ENCODE data around the gene RTEL1. TPM values are rescaled to one million over a fixed set of nuclear protein-coding genes. Genes with fewer than 3 reads are reported as not detected.

Gene RTEL1
- polyA plus RNA-seq, 1 of the 3 experiments (the other 2 are of a cell fraction), result 9.9 TPM

GRCh38 chr20:63673951-63674350 is 15.8 kb downstream of the RTEL1 start:
- Histone ChIP-seq H3K4me3 (ENCODE audit: low read depth in 2 of 2, low read length in 1 of 2) (no peak overlapping the region), H3K27ac (ENCODE audit: low read depth in 2 of 2, low read length in 1 of 2) (no peak overlapping the region), H3K9me3 (no peaks in the 10 kb centered on the region), H3K27me3 (ENCODE audit: insufficient read depth) (no peaks in the 10 kb centered on the region), H3K9me2 (no peaks in the 10 kb centered on the region), H2AFZ (ENCODE audit: low read depth) (no peak overlapping the region), H3F3A (replicated peaks; ENCODE audit: insufficient read depth) (no peaks in the 10 kb centered on the region), H3K79me2 (ENCODE audit: insufficient read depth) (no peaks in the 10 kb centered on the region), H3K4me1 (ENCODE audit: control insufficient read depth in 1 of 2, insufficient read depth in 2 of 2, low read depth in 1 of 2, low read length in 1 of 2) (no peaks in the 10 kb centered on the region), H4K20me1 (ENCODE audit: insufficient read depth) (no peaks in the 10 kb centered on the region), H3K4me2 (no peak overlapping the region), H3K9ac (no peak overlapping the region), H3K36me3 (replicated peaks in 1 of 2; ENCODE audit: control insufficient read depth in 1 of 2, insufficient read depth in 2 of 2, low read length in 1 of 2) (peaks cover 0 to 14% of the 10 kb centered on the region in 2 experiments)
- DNase-seq, result no peak
- 97% methylated on average over 8 of the region's 14 CpGs for whole genome bisulfite sequencing (ENCODE audit: low lambda C conversion rate)
- ChIA-PET POLR2A (interaction anchor here (0.8 kb wide), 1 partner anchor 14 kb away, joined by 3 read pairs; no protein-coding TSS in a partner anchor), CTCF (no interaction called here)
- TF ChIP-seq GATA2 (CRISPR knock-in tag; IDR thresholded peaks at IDR 0.05), result no peak
- no peak for TF ChIP-seq MXI1 (IDR thresholded peaks at IDR 0.05; ENCODE audit: low read depth, low read length)
- no peak for TF ChIP-seq REST (IDR thresholded peaks at IDR 0.05; ENCODE audit: low read depth, low read length)
- no peak for TF ChIP-seq FOXM1 (IDR thresholded peaks at IDR 0.05; ENCODE audit: low read depth)
- no peak for TF ChIP-seq PBX3 (IDR thresholded peaks at IDR 0.05)
- TF ChIP-seq ELF1 (IDR thresholded peaks at IDR 0.05), result no peak
- TF ChIP-seq ZBTB33 (IDR thresholded peaks at IDR 0.05; ENCODE audit: borderline replicate concordance, low read depth), result no peak
- TF ChIP-seq USF1 (IDR thresholded peaks at IDR 0.05; ENCODE audit: borderline replicate concordance, low read depth), result no peak
- no peak for TF ChIP-seq FOSL2 (IDR thresholded peaks at IDR 0.05; ENCODE audit: borderline replicate concordance, low read depth)
- TF ChIP-seq EP300 (IDR thresholded peaks at IDR 0.05; ENCODE audit: borderline replicate concordance in 1 of 2, low read depth in 1 of 2, low read length in 1 of 2), result no peak
- no peak for TF ChIP-seq TEAD4 (IDR thresholded peaks at IDR 0.05; ENCODE audit: borderline replicate concordance, insufficient read depth)
- TF ChIP-seq RXRA (IDR thresholded peaks at IDR 0.05; ENCODE audit: borderline replicate concordance, low read depth), result no peak
- no peak for TF ChIP-seq CTCF (IDR thresholded peaks at IDR 0.05)
- TF ChIP-seq CHD2 (IDR thresholded peaks at IDR 0.05; ENCODE audit: low read length, partially characterized antibody), result no peak

Measured in SK-N-SH (cell line).